DOHH2 (cell line): ENCODE measurements around the gene ACTRT2.

Experiments used
- H3F3A ChIP-seq: fragments of 200-600 bp; sonication (generic), shearing (Covaris generic); 2 replicates; pipeline ENCODE4 v1.6.0; 2016; ENCODE audit warnings: antibody characterized with exemption, mild to moderate bottlenecking; ENCODE audit not compliant: control insufficient read depth, insufficient read depth
- H3K27ac ChIP-seq: fragments of 200-600 bp; sonication (generic); 2 replicates; pipeline ENCODE4 v1.5.1; 2014; ENCODE audit warnings: low read depth, mild to moderate bottlenecking, low read length, moderate library complexity
- H3K27me3 ChIP-seq: fragments of 200-600 bp; sonication (generic); 2 replicates; pipeline ENCODE4 v1.6.1; 2014; ENCODE audit warnings: mild to moderate bottlenecking, low read length, mixed read lengths; ENCODE audit not compliant: control insufficient read depth
- H3K36me3 ChIP-seq: fragments of 200-600 bp; sonication (generic); 2 replicates; pipeline ENCODE4 v1.6.1; 2014; ENCODE audit warnings: mild to moderate bottlenecking, low read length, moderate library complexity, mixed read lengths; ENCODE audit not compliant: control insufficient read depth
- H3K4me1 ChIP-seq: fragments of 200-600 bp; sonication (generic); 2 replicates; pipeline ENCODE4 v1.6.1; 2014; ENCODE audit warnings: mild to moderate bottlenecking, low read length, mixed read lengths; ENCODE audit not compliant: control insufficient read depth
- H3K4me2 ChIP-seq: fragments of 200-600 bp; sonication (generic); 2 replicates; pipeline ENCODE4 v1.6.0; 2014; ENCODE audit warnings: mild to moderate bottlenecking, low read length, moderate library complexity
- H3K4me3 ChIP-seq: fragments of 200-600 bp; sonication (generic); 2 replicates; pipeline ENCODE4 v1.5.1; 2014; ENCODE audit warnings: mild to moderate bottlenecking, low read length, mixed read lengths
- H3K79me2 ChIP-seq: fragments of 200-600 bp; sonication (generic); 2 replicates; pipeline ENCODE4 v1.6.1; 2014; ENCODE audit warnings: mild to moderate bottlenecking, low read length, mixed read lengths; ENCODE audit not compliant: control insufficient read depth
- H3K9me2 ChIP-seq: fragments of 200-600 bp; sonication (generic); replicated peaks from 2 replicates; pipeline ENCODE4 v1.6.1; 2014; ENCODE audit warnings: mild to moderate bottlenecking, low read length, mixed read lengths; ENCODE audit not compliant: control insufficient read depth
- H3K9me3 ChIP-seq: fragments of 200-600 bp; sonication (generic); 2 replicates; pipeline ENCODE4 v1.6.1; 2014; ENCODE audit warnings: antibody characterized with exemption, low read length, mixed read lengths; ENCODE audit not compliant: control insufficient read depth, insufficient read depth
- H4K20me1 ChIP-seq: fragments of 200-600 bp; sonication (generic); 2 replicates; pipeline ENCODE4 v1.6.0; 2014; ENCODE audit warnings: low read depth, mild to moderate bottlenecking, antibody characterized with exemption, low read length, moderate library complexity; ENCODE audit not compliant: control insufficient read depth, insufficient read depth
- EZH2phosphoT487 ChIP-seq: fragments of 200-600 bp; sonication (generic); IDR thresholded peaks from 2 replicates; pipeline ENCODE4 v1.6.1; 2017; ENCODE audit warnings: borderline replicate concordance, mild to moderate bottlenecking, antibody characterized with exemption, low read length, moderate library complexity, mixed read lengths
- TF ChIP-seq, protein P1 (sequence below): fragments of 200-600 bp; sonication (generic); IDR thresholded peaks from one replicate; pipeline ENCODE4 v1.5.1; 2014; ENCODE audit warnings: antibody characterized with exemption, mild to moderate bottlenecking, low read depth, low read length; ENCODE audit not compliant: poor library complexity, severe bottlenecking

The ACTRT2 gene

DNA sequence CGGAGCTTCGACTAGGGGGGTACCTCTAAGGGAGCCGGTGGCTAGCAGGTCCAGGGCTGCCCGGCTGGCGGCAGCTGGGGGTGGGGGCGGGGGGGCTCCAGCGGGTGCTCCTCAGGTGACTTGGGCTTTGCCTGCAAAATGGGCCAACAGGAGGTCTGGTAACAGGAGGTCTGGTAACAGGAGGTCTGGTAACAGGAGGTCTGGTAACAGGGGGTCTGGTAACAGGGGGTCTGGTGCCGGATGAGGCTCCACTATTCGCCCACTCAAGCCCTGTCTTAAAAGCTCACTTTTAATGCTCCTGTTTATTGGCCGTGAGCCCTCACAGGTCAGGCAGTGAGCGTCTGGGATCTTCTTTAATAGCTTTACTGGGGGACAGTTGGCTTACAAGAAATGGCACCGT is 40.4 kb upstream of the ACTRT2 start:
- no peaks in the 10 kb centered on the region for H3K36me3 ChIP-seq
- H3K27ac ChIP-seq, result no peak overlapping the region
- no peaks in the 10 kb centered on the region for H4K20me1 ChIP-seq
- no peaks in the 10 kb centered on the region for H3K4me1 ChIP-seq
- H3K4me3 ChIP-seq, result no peak overlapping the region
- no peaks in the 10 kb centered on the region for H3K27me3 ChIP-seq
- H3K79me2 ChIP-seq, result no peaks in the 10 kb centered on the region
- H3K9me3 ChIP-seq, result no peaks in the 10 kb centered on the region
- no peak for TF ChIP-seq EZH2phosphoT487
- TF ChIP-seq, protein P1, sequence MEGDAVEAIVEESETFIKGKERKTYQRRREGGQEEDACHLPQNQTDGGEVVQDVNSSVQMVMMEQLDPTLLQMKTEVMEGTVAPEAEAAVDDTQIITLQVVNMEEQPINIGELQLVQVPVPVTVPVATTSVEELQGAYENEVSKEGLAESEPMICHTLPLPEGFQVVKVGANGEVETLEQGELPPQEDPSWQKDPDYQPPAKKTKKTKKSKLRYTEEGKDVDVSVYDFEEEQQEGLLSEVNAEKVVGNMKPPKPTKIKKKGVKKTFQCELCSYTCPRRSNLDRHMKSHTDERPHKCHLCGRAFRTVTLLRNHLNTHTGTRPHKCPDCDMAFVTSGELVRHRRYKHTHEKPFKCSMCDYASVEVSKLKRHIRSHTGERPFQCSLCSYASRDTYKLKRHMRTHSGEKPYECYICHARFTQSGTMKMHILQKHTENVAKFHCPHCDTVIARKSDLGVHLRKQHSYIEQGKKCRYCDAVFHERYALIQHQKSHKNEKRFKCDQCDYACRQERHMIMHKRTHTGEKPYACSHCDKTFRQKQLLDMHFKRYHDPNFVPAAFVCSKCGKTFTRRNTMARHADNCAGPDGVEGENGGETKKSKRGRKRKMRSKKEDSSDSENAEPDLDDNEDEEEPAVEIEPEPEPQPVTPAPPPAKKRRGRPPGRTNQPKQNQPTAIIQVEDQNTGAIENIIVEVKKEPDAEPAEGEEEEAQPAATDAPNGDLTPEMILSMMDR, result no peak
- no peak overlapping the region for H3K4me2 ChIP-seq
- H3F3A ChIP-seq, result no peaks in the 10 kb centered on the region
- H3K9me2 ChIP-seq, result no peaks in the 10 kb centered on the region

DNA sequence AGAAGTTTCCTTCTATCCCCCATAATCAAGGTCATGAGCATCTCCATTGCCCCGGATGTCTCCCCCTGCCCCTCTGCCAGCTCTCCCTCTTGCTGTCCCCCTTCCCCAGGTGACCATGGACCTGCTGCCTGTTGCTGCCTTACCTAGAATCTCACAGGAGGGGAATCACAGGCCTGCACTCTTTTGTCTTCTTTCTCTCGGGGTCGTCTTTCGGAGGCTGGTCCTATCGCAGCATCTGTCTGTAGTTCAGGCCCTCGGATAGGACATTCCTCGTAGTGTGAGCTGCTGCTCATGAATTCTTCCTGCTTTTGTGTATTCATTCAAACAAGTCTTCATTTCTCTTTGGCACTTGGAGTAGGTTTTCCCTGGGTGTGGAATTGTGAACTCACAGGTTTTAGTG is 39.9 kb upstream of the ACTRT2 start:
- no peak for TF ChIP-seq EZH2phosphoT487
- TF ChIP-seq, protein P1, result no peak
- Histone ChIP-seq H3K4me1 (no peaks in the 10 kb centered on the region), H3K4me2 (no peak overlapping the region), H3K9me3 (no peaks in the 10 kb centered on the region), H3K9me2 (no peaks in the 10 kb centered on the region), H3K27ac (no peak overlapping the region), H3K79me2 (no peaks in the 10 kb centered on the region), H3K27me3 (no peaks in the 10 kb centered on the region), H3K36me3 (no peaks in the 10 kb centered on the region), H3F3A (no peaks in the 10 kb centered on the region), H4K20me1 (no peaks in the 10 kb centered on the region), H3K4me3 (no peak overlapping the region)

DNA sequence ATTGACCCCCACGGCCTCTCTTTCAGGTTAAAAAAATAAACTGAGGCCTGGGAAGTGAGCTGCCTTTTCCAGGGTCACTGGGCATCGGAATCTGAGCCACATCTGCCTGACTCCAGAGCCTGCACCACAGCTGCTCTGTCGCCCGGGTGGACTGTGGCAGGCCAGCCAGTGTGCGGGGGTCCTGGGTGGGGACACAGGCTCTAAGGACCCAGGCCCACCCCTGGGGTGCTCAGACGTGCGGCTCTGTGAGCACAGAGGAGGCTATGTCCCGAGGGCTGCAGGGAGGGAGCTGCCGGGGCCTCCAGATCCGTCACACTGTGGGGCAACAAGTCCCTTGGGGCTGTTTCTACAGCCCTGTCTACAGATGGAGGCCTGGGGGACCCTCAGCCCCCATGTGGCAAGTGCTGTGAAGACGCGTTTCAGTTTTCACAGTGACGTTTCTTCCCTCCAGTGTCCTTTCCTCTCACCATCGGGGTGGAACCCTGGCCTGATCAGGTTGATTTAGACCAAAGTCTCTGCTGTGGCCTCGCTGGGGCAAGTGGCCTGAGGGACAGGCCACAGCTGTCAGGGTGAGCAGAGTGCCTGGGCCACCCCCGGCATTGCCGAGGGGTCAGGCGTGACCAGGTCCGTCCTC is 39.2 kb upstream of the ACTRT2 start:
- no peak for TF ChIP-seq EZH2phosphoT487
- TF ChIP-seq, protein P1, result no peak

More for the DNA sequence above, 39.2 kb upstream of the ACTRT2 start:
- H3K9me2 ChIP-seq, result no peaks in the 10 kb centered on the region
- no peak overlapping the region for H3K4me3 ChIP-seq
- H3K4me2 ChIP-seq, result no peak overlapping the region
- H3F3A ChIP-seq, result no peaks in the 10 kb centered on the region
- H4K20me1 ChIP-seq, result no peaks in the 10 kb centered on the region
- no peak overlapping the region for H3K27ac ChIP-seq
- H3K9me3 ChIP-seq, result no peaks in the 10 kb centered on the region
- no peaks in the 10 kb centered on the region for H3K79me2 ChIP-seq
- H3K4me1 ChIP-seq, result no peaks in the 10 kb centered on the region
- no peaks in the 10 kb centered on the region for H3K27me3 ChIP-seq
- H3K36me3 ChIP-seq, result no peaks in the 10 kb centered on the region
